H1 (cell line): ENCODE results near the gene BAZ2A. TPM values are rescaled to one million over a fixed set of nuclear protein-coding genes. Genes with fewer than 3 reads are reported as not detected.

Source experiments
- CTCF ChIA-PET: fragments of 300-600 bp; sonication (Branson Sonifier 250); formaldehyde crosslinking; loops from one replicate; lab custom pipeline; 2021; ENCODE audit not compliant: partially characterized antibody; lab: Charles Lee
- POLR2A ChIA-PET: fragments of 300-600 bp; sonication (Branson Sonifier 250); formaldehyde crosslinking; loops from one replicate; lab custom pipeline; 2021; ENCODE audit warnings: inconsistent platforms; ENCODE audit not compliant: partially characterized antibody; lab: Charles Lee
- DNase-seq, 2 experiments: peaks; one replicate each; pipeline versions ENCODE4 v3.0.0 to v3.0.0-alpha.2; 2010 to 2022; ENCODE audit warnings: low spot score in 2 of 2, low read depth in 1 of 2, mixed read lengths in 1 of 2
- FAIRE-seq: peaks from 2 replicates; lab custom pipeline; 2011; peaks lifted over from hg19 to GRCh38; lab: Jason Lieb, UNC
- H2AFZ ChIP-seq: 2 replicates; pipeline ENCODE4 v1.8.1; 2012; ENCODE audit warnings: low read length, inconsistent platforms
- H2AK5ac ChIP-seq: 2 replicates; pipeline ENCODE4 v1.6.1; 2013; ENCODE audit warnings: low read depth, low read length
- H2BK120ac ChIP-seq: replicated peaks from 2 replicates; pipeline ENCODE3; 2013; ENCODE audit warnings: low read depth, low read length, inconsistent platforms
- H2BK12ac ChIP-seq: 2 replicates; pipeline ENCODE4 v1.6.1; 2013; ENCODE audit warnings: low read depth, low read length
- H2BK15ac ChIP-seq: 2 replicates; pipeline ENCODE4 v1.6.1; 2013; ENCODE audit warnings: low read length
- H2BK20ac ChIP-seq: 2 replicates; pipeline ENCODE4 v1.6.1; 2013; ENCODE audit warnings: low read length
- H2BK5ac ChIP-seq: 2 replicates; pipeline ENCODE4 v1.6.1; 2013; ENCODE audit warnings: low read depth, low read length
- H3K14ac ChIP-seq: 2 replicates; pipeline ENCODE4 v1.6.1; 2013; ENCODE audit warnings: inconsistent platforms; ENCODE audit not compliant: insufficient read length
- H3K18ac ChIP-seq: 2 replicates; pipeline ENCODE4 v1.6.1; 2013; ENCODE audit warnings: low read length; ENCODE audit errors: extremely low read depth
- H3K23ac ChIP-seq: 2 replicates; pipeline ENCODE4 v1.6.1; 2013; ENCODE audit warnings: inconsistent platforms; ENCODE audit not compliant: insufficient read length
- H3K23me2 ChIP-seq: 2 replicates; pipeline ENCODE4 v1.6.1; 2013; ENCODE audit warnings: low read depth, low read length
- H3K27ac ChIP-seq: 2 replicates; pipeline ENCODE4 v1.6.1; 2011; ENCODE audit warnings: low read depth, low read length, inconsistent platforms
- H3K27me3 ChIP-seq, 4 experiments: replicated peaks in 1 of 4; 1 replicate in 1 of 4; 2 replicates in 3 of 4; pipeline versions ENCODE4 v1.6.1 to v1.8.1; 2011 to 2013; ENCODE audit warnings: low read length in 3 of 4, mild to moderate bottlenecking in 3 of 4, inconsistent platforms in 2 of 4, mixed read lengths in 2 of 4, moderate library complexity in 1 of 4; ENCODE audit not compliant: control insufficient read depth in 3 of 4, insufficient read depth in 3 of 4; ENCODE audit errors: extremely low read depth in 1 of 4
- H3K36me3 ChIP-seq, 4 experiments: 2 replicates each; pipeline versions ENCODE4 v1.6.1 to v1.8.1; 2011 to 2013; ENCODE audit warnings: mild to moderate bottlenecking in 4 of 4, low read length in 3 of 4, moderate library complexity in 2 of 4, control low read depth in 1 of 4, inconsistent platforms in 1 of 4; ENCODE audit not compliant: insufficient read depth in 4 of 4, control insufficient read depth in 2 of 4
- H3K4ac ChIP-seq: replicated peaks from 2 replicates; pipeline ENCODE3; 2013; ENCODE audit warnings: low read length, low read depth, mixed read lengths, inconsistent platforms; ENCODE audit not compliant: insufficient read length
- H3K4me1 ChIP-seq, 4 experiments: replicated peaks in 1 of 4; 1 replicate in 1 of 4; 2 replicates in 3 of 4; pipeline versions ENCODE4 v1.6.1 to v1.8.1; 2011 to 2013; ENCODE audit warnings: low read length in 3 of 4, inconsistent platforms in 2 of 4, mixed read lengths in 1 of 4; ENCODE audit not compliant: insufficient read depth in 4 of 4, control insufficient read depth in 3 of 4
- H3K4me2 ChIP-seq, 2 experiments: 2 replicates each; pipeline versions ENCODE4 v1.6.1 to v1.8.1; 2011 to 2013; ENCODE audit warnings: low read depth in 2 of 2, low read length in 2 of 2, control low read depth in 1 of 2, inconsistent platforms in 1 of 2, mild to moderate bottlenecking in 1 of 2; ENCODE audit not compliant: insufficient read depth in 1 of 2
- H3K4me3 ChIP-seq, 4 experiments: fragments of 200-600, 300-600 bp in 1 of 4; sonication (generic), shearing (Covaris generic), sonication (Bioruptor Twin) in 1 of 4; 2 replicates each; pipeline versions ENCODE4 v1.5.1 to v1.8.1; 2011 to 2016; ENCODE audit warnings: low read length in 4 of 4, low read depth in 3 of 4, control low read depth in 2 of 4, inconsistent platforms in 2 of 4, mild to moderate bottlenecking in 2 of 4, mixed read lengths in 1 of 4, moderate library complexity in 1 of 4; ENCODE audit not compliant: insufficient read depth in 2 of 4; ENCODE audit errors: extremely low read depth in 1 of 4
- H3K56ac ChIP-seq: replicated peaks from 2 replicates; pipeline ENCODE3; 2013; ENCODE audit warnings: low read depth, mild to moderate bottlenecking, mixed read lengths, low read length, inconsistent platforms; ENCODE audit not compliant: insufficient read length
- H3K79me1 ChIP-seq: 2 replicates; pipeline ENCODE4 v1.6.1; 2013; ENCODE audit warnings: low read depth, low read length, control low read depth
- H3K79me2 ChIP-seq, 2 experiments: 2 replicates each; pipeline versions ENCODE4 v1.6.1 to v1.8.1; 2012 to 2013; ENCODE audit warnings: low read length in 2 of 2, mild to moderate bottlenecking in 2 of 2, inconsistent platforms in 1 of 2; ENCODE audit not compliant: insufficient read depth in 2 of 2, control insufficient read depth in 1 of 2
- H3K9ac ChIP-seq, 4 experiments: replicated peaks in 1 of 4; 1 replicate in 1 of 4; 2 replicates in 3 of 4; pipeline versions ENCODE4 v1.6.1 to v1.8.1; 2011 to 2013; ENCODE audit warnings: low read depth in 3 of 4, low read length in 3 of 4, control low read depth in 2 of 4, mild to moderate bottlenecking in 2 of 4, moderate library complexity in 2 of 4, inconsistent platforms in 1 of 4; ENCODE audit errors: extremely low read depth in 1 of 4
- H3K9me3 ChIP-seq, 2 experiments: 2 replicates each; pipeline versions ENCODE4 v1.6.1 to v1.8.1; 2012 to 2013; ENCODE audit warnings: mild to moderate bottlenecking in 2 of 2, moderate library complexity in 2 of 2, control low read depth in 1 of 2, inconsistent platforms in 1 of 2, low read depth in 1 of 2, low read length in 1 of 2, mixed read lengths in 1 of 2; ENCODE audit not compliant: insufficient read depth in 2 of 2
- H4K20me1 ChIP-seq, 2 experiments: replicated peaks in 1 of 2; 2 replicates each; pipeline versions ENCODE3 to v1.8.1; 2011 to 2013; ENCODE audit warnings: inconsistent platforms in 2 of 2, low read length in 2 of 2, mild to moderate bottlenecking in 1 of 2; ENCODE audit not compliant: insufficient read depth in 2 of 2, control insufficient read depth in 1 of 2
- H4K5ac ChIP-seq: 2 replicates; pipeline ENCODE4 v1.6.1; 2013; ENCODE audit warnings: low read length, low read depth, mixed read lengths, inconsistent platforms; ENCODE audit not compliant: insufficient read length
- H4K8ac ChIP-seq: 2 replicates; pipeline ENCODE4 v1.8.0; 2013; ENCODE audit warnings: mild to moderate bottlenecking, moderate library complexity, low read length, inconsistent platforms; ENCODE audit not compliant: insufficient read depth; ENCODE audit errors: extremely low read depth
- H4K91ac ChIP-seq: replicated peaks from 2 replicates; pipeline ENCODE3; 2013; ENCODE audit warnings: low read length, mixed read lengths, inconsistent platforms; ENCODE audit not compliant: insufficient read length
- ASH2L ChIP-seq: fragments of 200-600, 300-600 bp; sonication (generic); IDR thresholded peaks from one replicate; pipeline ENCODE4 v1.7.1; 2017; ENCODE audit warnings: low read length
- SIN3A ChIP-seq, 2 experiments: IDR thresholded peaks in 1 of 2; conservative IDR thresholded peaks in 1 of 2; 2 replicates each; pipeline ENCODE4 v1.6.1; 2011 to 2012; ENCODE audit warnings: low read length in 2 of 2, improper control_type of control experiment in 1 of 2, low read depth in 1 of 2, mild to moderate bottlenecking in 1 of 2
- WGBS, 2 experiments: shearing (Covaris generic) in 1 of 2; methylation state at CpG; one replicate each; pipeline versions ENCODE4 v1.1.6 to v1.1.7; 2013 to 2015; ENCODE audit warnings: low lambda C conversion rate in 2 of 2, mixed read lengths in 2 of 2, inconsistent platforms in 1 of 2, low coverage in 1 of 2, missing lambda C conversion rate in 1 of 2; ENCODE audit not compliant: insufficient replicate concordance in 2 of 2, insufficient coverage in 1 of 2, insufficient read length in 1 of 2; ENCODE audit errors: extremely low coverage in 1 of 2, missing lambda C conversion rate in 1 of 2; 5-methylcytosine and 5-hydroxymethylcytosine counted together
- polyA plus RNA-seq, 7 experiments: library from polyadenylated mRNA; depleted of rRNA in 3 of 7; stranded (reverse) in 5 of 7; unstranded in 2 of 7; fragments of >200 nt in 5 of 7; fragments of 200-250 nt in 2 of 7; gene quantifications; 1 replicate in 5 of 7; 2 replicates in 1 of 7; 4 replicates in 1 of 7; pipeline versions ENCODE4 v1.2.1 to v1.2.3, GENCODE V29; 2011 to 2013; ENCODE audit warnings: missing spikeins in 2 of 7, mixed read lengths in 2 of 7
- total RNA-seq: library from RNA; stranded (reverse); fragmentation: NEBNext Ultra II Directional; extraction: Animal tissue kit (Norgen Biotek cat#: 25700); gene quantifications from 2 replicates; pipeline ENCODE4 v1.2.1, GENCODE V29; 2021
- TF ChIP-seq, protein P1 (sequence below): IDR thresholded peaks from 2 replicates; pipeline ENCODE4 v1.6.1; 2012; ENCODE audit warnings: low read length, inconsistent platforms

BAZ2A gene
- total and polyA plus RNA-seq, 2 of the 8 experiments (the other 6 are each of a cell fraction or from before 2014, with no cell fraction given): 52.0 to 110 TPM

DNA sequence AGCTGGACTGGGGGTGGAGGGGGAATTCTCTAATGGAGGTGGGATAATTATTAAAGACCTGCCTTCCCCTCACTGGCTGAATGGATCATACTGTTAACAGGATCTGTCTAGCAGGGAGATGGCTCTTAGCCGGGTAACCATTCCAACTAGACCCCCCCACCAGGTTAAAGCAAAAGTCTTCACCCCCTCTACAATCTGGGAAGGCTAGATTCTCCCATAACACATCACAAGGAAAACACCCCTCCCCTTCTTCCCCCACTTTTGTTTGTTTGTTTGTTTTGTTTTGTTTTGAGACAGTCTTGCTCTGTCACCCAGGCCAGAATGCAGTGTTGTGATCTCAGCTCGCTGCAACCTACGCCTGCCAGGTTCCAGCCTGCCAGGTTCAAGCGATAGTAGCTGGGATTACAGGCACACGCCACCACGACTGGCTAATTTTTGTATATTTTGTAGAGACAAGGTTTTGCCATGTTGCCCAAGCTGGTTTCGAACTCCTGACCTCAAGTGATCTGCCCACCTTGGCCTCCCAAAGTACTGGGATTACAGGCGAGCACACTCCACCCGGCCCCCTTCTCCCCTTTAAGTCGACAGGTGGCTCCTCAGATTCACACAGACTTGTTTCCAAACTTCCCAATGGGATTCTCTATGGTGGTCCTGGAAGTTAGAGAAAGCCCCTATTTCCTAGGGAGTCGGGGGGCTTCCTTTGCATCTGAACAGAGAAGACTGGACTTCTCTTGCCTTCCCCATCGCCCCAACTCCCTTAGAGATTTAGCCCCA is 3.5 kb upstream of the BAZ2A start:
- Histone ChIP-seq H4K20me1 (peaks cover under 1 to 2% of the 10 kb centered on the region in 2 experiments), H3K27me3 (no peaks in the 10 kb centered on the region), H3K27ac (no peak overlapping the region; the same call in 1 of the 2 replicates), H3K9ac (peak overlapping the region in 2 of 4 experiments; percentile 1 to 52; a peak in 1 of 7 replicates), H2BK5ac (peak overlapping the region; percentile 87; the same call in 1 of the 2 replicates), H2BK20ac (no peak overlapping the region), H3K4me3 (peak overlapping the region; percentile 86 to 90 (median 88)), H2BK12ac (peak overlapping the region; percentile 78; the same call in 1 of the 2 replicates), H4K91ac (no peak overlapping the region), H2AK5ac (0 out of 2 replicates have a peak overlapping the region, but pooled peaks have one; percentile 17), H2AFZ (no peak overlapping the region), H3K9me3 (no peaks in the 10 kb centered on the region), H4K5ac (peak overlapping the region; percentile 43), H2BK120ac (peak overlapping the region; percentile 27), H3K36me3 (peaks cover 0 to 11% (median 10%) of the 10 kb centered on the region in 4 experiments; a peak in 6 of 8 replicates), H3K14ac (no peak overlapping the region), H3K18ac (peak overlapping the region; percentile 51; the same call in 1 of the 2 replicates), H3K56ac (no peak overlapping the region), H3K79me1 (no peaks in the 10 kb centered on the region), H3K23ac (no peak overlapping the region), H3K4me1 (peaks cover 11 to 43% (median 31%) of the 10 kb centered on the region in 4 experiments), H3K4ac (no peak overlapping the region), H4K8ac (no peak overlapping the region)
- 37% methylated on average over 12 of the region's 12 CpGs; no CpG with 5 or more reads in 1 of the 2 experiments for WGBS, 2 experiments
- CTCF ChIA-PET: interaction anchor here (0.6 to 7.4 kb wide), 9 partner anchors 10 to 995 kb away, joined by 3 to 107 read pairs (median 5); partner anchors contain the start of gene ATP5F1B
- POLR2A ChIA-PET: interaction anchor here (0.6 to 5.8 kb wide), 13 partner anchors 9 to 475 kb away, joined by 3 to 60 read pairs (median 5); partner anchors contain the start of genes ATP5F1B, NACA, NEMP1 and PTGES3
- FAIRE-seq (no peak), DNase-seq (no peak)
- TF ChIP-seq ASH2L: no peak
- TF ChIP-seq SIN3A (conservative IDR thresholded peaks at IDR 0.05 in 1 of 2, IDR thresholded peaks at IDR 0.05 in 1 of 2; ENCODE audit: low read depth in 1 of 2, low read length in 2 of 2): 0 out of 4 replicates have a peak, but pooled peaks of 1 of the 2 experiments have one; percentile 18
- TF ChIP-seq, protein P1, sequence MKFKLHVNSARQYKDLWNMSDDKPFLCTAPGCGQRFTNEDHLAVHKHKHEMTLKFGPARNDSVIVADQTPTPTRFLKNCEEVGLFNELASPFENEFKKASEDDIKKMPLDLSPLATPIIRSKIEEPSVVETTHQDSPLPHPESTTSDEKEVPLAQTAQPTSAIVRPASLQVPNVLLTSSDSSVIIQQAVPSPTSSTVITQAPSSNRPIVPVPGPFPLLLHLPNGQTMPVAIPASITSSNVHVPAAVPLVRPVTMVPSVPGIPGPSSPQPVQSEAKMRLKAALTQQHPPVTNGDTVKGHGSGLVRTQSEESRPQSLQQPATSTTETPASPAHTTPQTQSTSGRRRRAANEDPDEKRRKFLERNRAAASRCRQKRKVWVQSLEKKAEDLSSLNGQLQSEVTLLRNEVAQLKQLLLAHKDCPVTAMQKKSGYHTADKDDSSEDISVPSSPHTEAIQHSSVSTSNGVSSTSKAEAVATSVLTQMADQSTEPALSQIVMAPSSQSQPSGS: 0 out of 2 replicates have a peak, but pooled peaks have one; percentile 20
- TF ChIP-seq, all 59 proteins: peak for 2
- no peak overlapping the region; the same call in 1 of the 2 replicates for H2BK15ac ChIP-seq
- H3K4me2 ChIP-seq: peak overlapping the region; percentile 98 to 99
- H3K79me2 ChIP-seq: peaks cover 1 to 24% of the 10 kb centered on the region in 2 experiments
- peaks cover 22% of the 10 kb centered on the region for H3K23me2 ChIP-seq
